Subcutaneous abdominal adipose tissue (tissue), 5 donors: ENCODE measurements around the gene UBE2E2.

Experiments used
- H3K27ac ChIP-seq: one replicate; pipeline ENCODE4 v1.7.0; 2013; ENCODE audit warnings: low read depth, mild to moderate bottlenecking, inconsistent platforms, low read length, moderate library complexity
- H3K27me3 ChIP-seq, 5 donors: one replicate each; pipeline ENCODE4 v1.7.0; 2013; ENCODE audit warnings: low read length in 5 of 5, inconsistent platforms in 1 of 5; ENCODE audit not compliant: control insufficient read depth in 5 of 5, insufficient read depth in 4 of 5
- H3K36me3 ChIP-seq, 5 donors: one replicate each; pipeline ENCODE4 v1.7.0; 2013; ENCODE audit warnings: low read length in 5 of 5; ENCODE audit not compliant: control insufficient read depth in 5 of 5, insufficient read depth in 5 of 5
- H3K4me1 ChIP-seq, 5 donors: one replicate each; pipeline ENCODE4 v1.7.0; 2013; ENCODE audit warnings: low read length in 5 of 5, mild to moderate bottlenecking in 3 of 5, moderate library complexity in 1 of 5; ENCODE audit not compliant: control insufficient read depth in 5 of 5, insufficient read depth in 5 of 5
- H3K4me3 ChIP-seq, 5 donors: one replicate each; pipeline ENCODE4 v1.7.0; 2013; ENCODE audit warnings: low read length in 5 of 5, low read depth in 1 of 5
- H3K9ac ChIP-seq, 5 donors: one replicate each; pipeline ENCODE4 v1.7.0; 2013; ENCODE audit warnings: low read length in 5 of 5, mild to moderate bottlenecking in 4 of 5, moderate library complexity in 3 of 5
- H3K9me3 ChIP-seq, 5 donors: one replicate each; pipeline ENCODE4 v1.7.0; 2013; ENCODE audit warnings: low read length in 5 of 5; ENCODE audit not compliant: control insufficient read depth in 5 of 5
- donor health status: healthy.
- donor health status: healthy.
- donor health status: healthy.
- donor health status: healthy.
- donor health status: healthy.

Gene UBE2E2

GRCh38 chr3:23489300-23490158 lies 286.4 kb downstream of the UBE2E2 start:
- peaks cover 0 to 10% (median 5%) of the 10 kb centered on the region in 5 donors for H3K4me1 ChIP-seq
- no peaks in the 10 kb centered on the region for H3K27me3 ChIP-seq
- H3K27ac ChIP-seq: no peak overlapping the region
- H3K9ac ChIP-seq: no peak overlapping the region
- H3K9me3 ChIP-seq: peaks cover 0 to 13% (median 7%) of the 10 kb centered on the region in 5 donors
- H3K4me3 ChIP-seq: no peak overlapping the region
- no peaks in the 10 kb centered on the region for H3K36me3 ChIP-seq

GRCh38 chr3:23490459-23490858 lies 287.3 kb downstream of the UBE2E2 start:
- Histone ChIP-seq H3K36me3 (no peaks in the 10 kb centered on the region), H3K4me1 (peaks cover 0 to 6% (median 5%) of the 10 kb centered on the region in 5 donors), H3K9ac (no peak overlapping the region), H3K4me3 (no peak overlapping the region), H3K27ac (no peak overlapping the region), H3K9me3 (peaks cover 0 to 13% (median 7%) of the 10 kb centered on the region in 5 donors), H3K27me3 (no peaks in the 10 kb centered on the region)

- H3K27me3 ChIP-seq: no peaks in the 10 kb centered on the region
- H3K9me3 ChIP-seq: peaks cover 0 to under 1% (median 0%) of the 10 kb centered on the region in 5 donors
- no peaks in the 10 kb centered on the region for H3K36me3 ChIP-seq
- no peak overlapping the region for H3K9ac ChIP-seq
- no peak overlapping the region for H3K27ac ChIP-seq
- peaks cover 0 to 6% (median 0%) of the 10 kb centered on the region in 5 donors for H3K4me1 ChIP-seq
- no peak overlapping the region for H3K4me3 ChIP-seq
Observed at GRCh38 chr3:23492057-23492456, 288.9 kb downstream of the UBE2E2 start.

GRCh38 chr3:23493889-23494288 lies 290.8 kb downstream of the UBE2E2 start:
- H3K4me1 ChIP-seq: peaks cover 0 to 6% (median 0%) of the 10 kb centered on the region in 5 donors
- no peaks in the 10 kb centered on the region for H3K27me3 ChIP-seq
- no peak overlapping the region for H3K9ac ChIP-seq
- H3K27ac ChIP-seq: no peak overlapping the region
- H3K4me3 ChIP-seq: no peak overlapping the region
- no peaks in the 10 kb centered on the region for H3K36me3 ChIP-seq
- no peaks in the 10 kb centered on the region for H3K9me3 ChIP-seq

- no peak overlapping the region for H3K4me3 ChIP-seq
Observed at GRCh38 chr3:23494967-23495366, 291.8 kb downstream of the UBE2E2 start.

GRCh38 chr3:23495507-23495906 lies 292.4 kb downstream of the UBE2E2 start:
- H3K9ac ChIP-seq: no peak overlapping the region
- no peak overlapping the region for H3K4me3 ChIP-seq
- H3K27ac ChIP-seq: no peak overlapping the region
- H3K27me3 ChIP-seq: no peaks in the 10 kb centered on the region
- H3K4me1 ChIP-seq: peaks cover 0 to 3% (median 0%) of the 10 kb centered on the region in 5 donors
- H3K9me3 ChIP-seq: no peaks in the 10 kb centered on the region
- H3K36me3 ChIP-seq: no peaks in the 10 kb centered on the region

More at GRCh38 chr3:23494967-23495366, 291.8 kb downstream of the UBE2E2 start:
- Histone ChIP-seq H3K9me3 (no peaks in the 10 kb centered on the region), H3K9ac (no peak overlapping the region), H3K27me3 (no peaks in the 10 kb centered on the region), H3K4me1 (peaks cover 0 to 6% (median 0%) of the 10 kb centered on the region in 5 donors), H3K36me3 (no peaks in the 10 kb centered on the region), H3K27ac (no peak overlapping the region)

GRCh38 chr3:23496165-23496564 lies 293.0 kb downstream of the UBE2E2 start:
- no peaks in the 10 kb centered on the region for H3K9me3 ChIP-seq

GRCh38 chr3:23497156-23497555 lies 294.0 kb downstream of the UBE2E2 start:
- Histone ChIP-seq H3K36me3 (no peaks in the 10 kb centered on the region), H3K4me3 (no peak overlapping the region), H3K9me3 (no peaks in the 10 kb centered on the region), H3K27me3 (no peaks in the 10 kb centered on the region), H3K4me1 (peaks cover 0 to 3% (median 0%) of the 10 kb centered on the region in 5 donors), H3K9ac (no peak overlapping the region), H3K27ac (no peak overlapping the region)

More at GRCh38 chr3:23496165-23496564, 293.0 kb downstream of the UBE2E2 start:
- peaks cover 0 to 3% (median 0%) of the 10 kb centered on the region in 5 donors for H3K4me1 ChIP-seq
- H3K36me3 ChIP-seq: no peaks in the 10 kb centered on the region
- no peaks in the 10 kb centered on the region for H3K27me3 ChIP-seq
- no peak overlapping the region for H3K4me3 ChIP-seq
- H3K9ac ChIP-seq: no peak overlapping the region
- no peak overlapping the region for H3K27ac ChIP-seq

- H3K36me3 ChIP-seq: no peaks in the 10 kb centered on the region
- H3K27ac ChIP-seq: no peak overlapping the region
- H3K4me1 ChIP-seq: no peaks in the 10 kb centered on the region
- no peaks in the 10 kb centered on the region for H3K9me3 ChIP-seq
- H3K27me3 ChIP-seq: no peaks in the 10 kb centered on the region
- no peak overlapping the region for H3K4me3 ChIP-seq
- no peak overlapping the region for H3K9ac ChIP-seq
Observed at GRCh38 chr3:23501201-23501802, 298.2 kb downstream of the UBE2E2 start.

GRCh38 chr3:23508464-23508863 lies 305.3 kb downstream of the UBE2E2 start:
- H3K36me3 ChIP-seq: peaks cover 0 to 3% (median 0%) of the 10 kb centered on the region in 5 donors
- no peak overlapping the region for H3K27ac ChIP-seq
- H3K4me1 ChIP-seq: no peaks in the 10 kb centered on the region
- no peaks in the 10 kb centered on the region for H3K9me3 ChIP-seq
- H3K9ac ChIP-seq: no peak overlapping the region
- no peaks in the 10 kb centered on the region for H3K27me3 ChIP-seq
- no peak overlapping the region for H3K4me3 ChIP-seq
